BLaER1 (cell line): ENCODE results near the gene MIOX.

Experiments
- H3K27ac ChIP-seq: shearing (Covaris generic); formaldehyde crosslinking; 2 replicates; pipeline ENCODE4 v1.8.1; 2022
- H3K27me3 ChIP-seq: shearing (Covaris generic); formaldehyde crosslinking; 2 replicates; pipeline ENCODE4 v1.8.1; 2022
- H3K36me3 ChIP-seq: shearing (Covaris generic); formaldehyde crosslinking; 2 replicates; pipeline ENCODE4 v1.8.1; 2022
- H3K4me1 ChIP-seq: shearing (Covaris generic); formaldehyde crosslinking; 2 replicates; pipeline ENCODE4 v1.8.1; 2022
- H3K4me2 ChIP-seq: shearing (Covaris generic); formaldehyde crosslinking; 2 replicates; pipeline ENCODE4 v1.8.1; 2022
- H3K4me3 ChIP-seq: shearing (Covaris generic); formaldehyde crosslinking; 2 replicates; pipeline ENCODE4 v1.8.1; 2022
- H3K9ac ChIP-seq: shearing (Covaris generic); formaldehyde crosslinking; 2 replicates; pipeline ENCODE4 v1.8.1; 2022
- H3K9me3 ChIP-seq: shearing (Covaris generic); formaldehyde crosslinking; 2 replicates; pipeline ENCODE4 v1.8.1; 2022
- H4K20me1 ChIP-seq: shearing (Covaris generic); formaldehyde crosslinking; 2 replicates; pipeline ENCODE4 v1.8.1; 2022
- Cebpa-rat ChIP-seq: shearing (Covaris generic); IDR thresholded peaks from 2 replicates; pipeline ENCODE4 v1.8.1; 2022

MIOX gene

DNA sequence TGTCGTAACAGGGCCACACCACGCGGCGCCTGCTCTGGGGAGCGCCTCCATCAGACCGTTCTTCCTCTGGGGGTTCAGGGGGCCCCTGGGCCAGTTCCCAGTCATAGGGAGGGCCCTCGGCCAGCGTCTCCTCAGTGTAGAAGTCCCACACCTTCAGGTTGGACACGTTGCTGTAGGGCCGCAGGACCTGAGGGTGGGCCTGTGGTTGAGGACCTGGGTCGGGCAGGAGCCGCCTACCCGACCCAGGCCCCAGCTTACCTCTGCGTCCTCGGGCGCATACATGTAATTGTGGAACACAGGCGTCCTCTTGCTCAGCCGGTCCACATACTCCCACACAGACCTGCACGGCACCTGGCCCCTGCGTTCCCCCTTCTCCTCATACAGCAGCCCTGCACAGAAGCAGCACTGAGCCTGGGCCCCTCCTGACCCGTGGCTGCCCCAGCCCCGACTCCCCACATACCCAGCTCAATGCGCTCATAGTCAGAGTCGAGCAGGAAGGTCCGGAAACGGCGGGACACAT, 32.0 kb upstream of the MIOX start:
- peaks cover 13% of the 10 kb centered on the region for H3K4me1 ChIP-seq
- no peak for TF ChIP-seq Cebpa-rat
- H3K27ac ChIP-seq = no peak overlapping the region
- H3K9ac ChIP-seq = no peak overlapping the region
- H3K27me3 ChIP-seq = no peaks in the 10 kb centered on the region
- peaks cover 97% of the 10 kb centered on the region for H3K36me3 ChIP-seq
- no peaks in the 10 kb centered on the region for H3K9me3 ChIP-seq
- no peak overlapping the region for H3K4me2 ChIP-seq
- H3K4me3 ChIP-seq = no peak overlapping the region
- H4K20me1 ChIP-seq = peaks cover 70% of the 10 kb centered on the region

DNA sequence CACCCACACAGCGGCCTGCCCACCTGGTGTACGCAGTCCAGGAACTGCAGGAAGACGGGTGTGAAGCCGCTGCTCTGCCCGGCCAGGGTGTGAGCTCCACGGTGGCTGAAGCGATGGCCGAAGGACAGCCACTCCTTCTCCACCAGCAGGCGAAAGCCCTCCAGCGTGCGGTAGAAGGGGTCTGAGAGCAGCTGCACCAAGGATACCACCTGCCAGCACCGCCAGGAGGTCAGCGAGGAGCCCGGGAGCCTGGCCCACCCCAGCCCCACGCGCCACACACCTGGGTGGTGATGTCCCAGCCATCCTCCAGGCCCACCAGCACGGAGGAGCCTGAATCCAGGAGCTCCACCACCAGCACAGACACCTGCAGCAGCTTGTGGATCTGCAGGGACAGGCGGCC, 31.5 kb upstream of the MIOX start:
- no peaks in the 10 kb centered on the region for H3K27me3 ChIP-seq
- no peak overlapping the region for H3K9ac ChIP-seq
- H3K4me3 ChIP-seq = no peak overlapping the region
- TF ChIP-seq Cebpa-rat = no peak
- H3K9me3 ChIP-seq = no peaks in the 10 kb centered on the region
- H3K27ac ChIP-seq = no peak overlapping the region
- H3K4me2 ChIP-seq = no peak overlapping the region
- H4K20me1 ChIP-seq = peaks cover 70% of the 10 kb centered on the region
- H3K36me3 ChIP-seq = peaks cover 98% of the 10 kb centered on the region
- peaks cover 7% of the 10 kb centered on the region for H3K4me1 ChIP-seq

DNA sequence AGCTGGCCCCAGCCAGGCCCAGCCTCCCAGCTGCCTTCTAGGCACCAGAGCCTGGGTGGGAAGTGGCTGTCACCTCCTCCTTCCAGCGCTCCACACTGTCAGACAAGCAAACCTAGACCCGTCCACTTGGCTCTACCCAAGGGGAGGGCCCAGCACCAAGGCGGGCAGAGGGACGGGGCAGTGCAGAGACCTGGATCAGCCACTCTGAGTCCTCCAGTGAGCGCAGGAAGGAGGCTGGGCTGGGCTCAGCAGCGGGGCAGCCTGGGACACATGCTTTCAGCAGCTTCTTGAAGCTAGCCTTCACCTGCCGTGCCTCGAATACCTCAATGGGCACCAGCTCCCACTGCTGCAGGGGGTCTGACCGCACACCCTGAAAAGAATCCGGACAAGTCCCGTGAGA, 30.6 kb upstream of the MIOX start:
- Histone ChIP-seq H3K4me3 (no peak overlapping the region), H3K36me3 (peaks cover 98% of the 10 kb centered on the region), H3K9ac (no peak overlapping the region), H3K27ac (no peak overlapping the region), H3K9me3 (no peaks in the 10 kb centered on the region), H3K4me2 (no peak overlapping the region), H3K27me3 (no peaks in the 10 kb centered on the region), H3K4me1 (no peaks in the 10 kb centered on the region), H4K20me1 (peaks cover 71% of the 10 kb centered on the region)
- no peak for TF ChIP-seq Cebpa-rat

DNA sequence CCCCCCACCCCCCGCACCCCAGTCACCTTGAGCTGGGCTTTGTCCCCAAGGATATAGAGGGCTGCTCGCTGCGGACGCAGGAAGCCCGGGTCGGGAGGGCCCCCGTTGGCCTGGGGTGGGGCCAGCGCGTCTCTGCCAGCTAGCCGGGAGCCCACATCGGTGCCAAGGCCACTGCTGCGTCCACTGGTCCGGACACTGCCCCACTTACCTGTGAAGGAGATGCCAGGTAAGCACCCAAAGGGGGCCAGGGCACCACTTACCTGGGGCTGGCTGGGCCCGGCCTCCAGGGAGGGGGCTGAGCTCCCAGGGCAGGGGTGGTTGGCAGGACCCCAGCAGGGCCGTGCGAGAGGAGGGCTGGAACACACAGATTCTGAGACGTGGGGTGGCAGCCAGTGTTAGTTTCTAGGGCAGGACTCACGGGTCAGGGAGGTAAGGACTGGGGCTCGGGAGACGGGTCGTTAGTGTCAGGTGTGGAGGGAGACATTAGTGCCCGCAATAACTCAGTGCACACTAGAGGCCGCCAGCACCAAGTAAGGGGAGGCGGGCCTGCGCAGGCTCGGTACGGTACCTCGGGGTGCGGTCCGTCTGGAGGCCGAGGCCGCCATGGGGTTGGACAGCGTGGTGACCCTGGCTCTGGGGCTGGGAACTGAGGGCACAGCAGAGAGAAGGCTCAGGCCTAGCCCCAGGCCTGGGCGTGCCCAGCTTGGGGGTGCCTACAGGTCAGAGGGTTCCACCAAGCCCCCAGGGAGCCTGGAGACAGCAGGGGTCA, 30.0 kb upstream of the MIOX start:
- TF ChIP-seq Cebpa-rat = no peak
- Histone ChIP-seq H3K9ac (no peak overlapping the region), H3K27me3 (no peaks in the 10 kb centered on the region), H3K4me2 (no peak overlapping the region), H3K4me3 (no peak overlapping the region), H3K9me3 (no peaks in the 10 kb centered on the region), H3K4me1 (no peaks in the 10 kb centered on the region), H4K20me1 (peaks cover 77% of the 10 kb centered on the region), H3K27ac (no peak overlapping the region), H3K36me3 (peaks cover 98% of the 10 kb centered on the region)

DNA sequence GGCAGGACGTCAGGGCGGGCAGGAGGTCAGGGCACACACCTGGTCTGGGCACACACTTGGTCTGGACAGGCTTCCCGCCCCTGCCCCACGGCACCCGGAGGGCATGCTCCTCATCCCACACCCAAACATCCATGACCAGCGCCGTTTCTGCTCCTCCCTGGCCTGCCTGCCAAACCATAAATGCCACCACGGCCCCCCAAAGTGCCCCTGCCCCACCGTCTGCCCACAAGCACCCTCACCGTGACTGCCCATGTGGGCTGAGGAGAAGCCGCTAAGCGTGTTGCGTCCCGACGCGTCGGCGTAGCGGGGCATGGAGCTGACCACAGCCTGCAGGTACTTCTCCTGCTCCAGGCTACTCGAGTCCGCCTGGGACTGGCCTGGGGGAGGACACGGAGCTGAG, 27.6 kb upstream of the MIOX start:
- peaks cover 90% of the 10 kb centered on the region for H4K20me1 ChIP-seq
- H3K9me3 ChIP-seq = no peaks in the 10 kb centered on the region
- no peak overlapping the region for H3K4me2 ChIP-seq
- H3K27ac ChIP-seq = no peak overlapping the region
- no peak overlapping the region for H3K9ac ChIP-seq
- no peak overlapping the region for H3K4me3 ChIP-seq
- H3K27me3 ChIP-seq = no peaks in the 10 kb centered on the region
- no peaks in the 10 kb centered on the region for H3K4me1 ChIP-seq
- peaks cover 99% of the 10 kb centered on the region for H3K36me3 ChIP-seq
- no peak for TF ChIP-seq Cebpa-rat

DNA sequence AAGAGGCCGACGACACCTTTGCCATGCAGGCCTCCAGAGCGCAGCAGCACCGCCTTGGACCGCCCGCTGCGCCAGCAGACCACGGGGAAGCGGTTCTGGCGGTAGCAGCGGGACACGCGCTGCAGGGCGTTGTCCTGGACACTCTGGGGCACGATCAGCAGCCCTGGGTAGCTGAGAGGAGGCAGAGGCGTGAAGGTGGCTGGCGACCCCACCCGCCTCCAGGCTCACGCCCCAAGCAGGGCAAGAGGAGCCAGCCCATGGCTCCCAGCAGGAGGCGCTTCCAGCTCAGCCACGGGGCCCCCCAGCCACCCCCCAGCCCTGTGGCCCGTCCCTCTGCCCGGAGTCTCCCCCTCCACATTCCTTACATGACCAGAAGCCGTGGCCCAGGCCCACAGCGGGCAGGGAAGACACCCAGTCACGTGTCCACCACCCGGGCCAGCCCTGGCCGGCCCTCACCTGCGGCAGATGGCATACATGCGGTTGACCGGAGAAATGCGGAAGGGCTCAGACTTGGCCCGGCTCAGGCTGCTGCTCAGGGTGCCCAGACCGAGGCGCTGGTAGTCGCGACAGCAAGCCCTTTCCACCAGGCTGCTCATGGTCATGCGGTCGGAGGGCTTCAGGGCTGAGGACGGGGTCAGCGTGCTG, 27.0 kb upstream of the MIOX start:
- no peak overlapping the region for H3K9ac ChIP-seq
- H3K4me3 ChIP-seq = no peak overlapping the region
- no peaks in the 10 kb centered on the region for H3K27me3 ChIP-seq
- H3K36me3 ChIP-seq = peaks cover 99% of the 10 kb centered on the region
- no peak overlapping the region for H3K27ac ChIP-seq
- no peak for TF ChIP-seq Cebpa-rat
- no peaks in the 10 kb centered on the region for H3K9me3 ChIP-seq
- peaks cover 90% of the 10 kb centered on the region for H4K20me1 ChIP-seq
- no peak overlapping the region for H3K4me2 ChIP-seq
- H3K4me1 ChIP-seq = no peaks in the 10 kb centered on the region

DNA sequence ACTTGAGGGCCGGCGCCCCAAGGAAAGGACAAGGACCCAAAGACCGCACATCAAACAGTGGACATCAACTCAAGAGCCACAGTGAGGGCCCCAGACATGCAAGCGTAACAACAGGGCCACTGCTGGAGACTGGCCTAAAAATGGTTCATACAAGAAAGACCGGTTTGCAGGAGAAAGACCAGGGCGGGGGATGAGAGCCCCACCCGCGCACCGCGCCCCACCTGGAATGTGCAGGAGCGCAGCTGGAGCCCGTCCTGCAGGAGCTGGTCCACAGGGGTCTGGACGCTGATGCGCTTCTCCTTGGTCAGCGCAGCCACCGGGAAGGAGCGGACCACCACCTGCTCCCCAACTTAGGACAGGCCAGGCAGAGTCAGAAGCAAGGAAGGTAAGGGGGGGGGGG, 25.7 kb upstream of the MIOX start:
- H3K36me3 ChIP-seq = peaks cover 99% of the 10 kb centered on the region

DNA sequence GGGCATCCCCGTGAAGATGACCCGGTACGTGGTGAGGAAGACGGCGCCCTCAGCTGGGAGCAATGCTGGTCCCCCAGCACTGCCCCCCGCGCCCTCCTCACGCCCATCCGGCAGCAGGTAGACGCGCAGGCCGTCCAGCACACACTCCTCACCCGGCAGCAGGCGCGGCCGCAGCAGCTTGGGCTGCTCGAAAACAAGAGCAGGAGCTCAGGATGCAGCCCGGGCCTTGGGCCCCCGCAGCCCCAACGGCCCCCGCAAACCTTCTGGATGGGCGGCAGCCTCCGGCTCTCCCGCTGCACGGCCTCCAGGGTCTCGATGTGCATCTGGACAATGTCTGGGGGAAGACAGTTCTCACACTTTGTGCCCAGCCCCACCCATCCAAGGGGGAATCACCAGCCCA, 25.1 kb upstream of the MIOX start:
- Histone ChIP-seq H3K4me1 (peaks cover 3% of the 10 kb centered on the region), H3K27ac (no peak overlapping the region), H4K20me1 (peaks cover 95% of the 10 kb centered on the region), H3K36me3 (peaks cover 100% of the 10 kb centered on the region), H3K27me3 (no peaks in the 10 kb centered on the region), H3K9ac (no peak overlapping the region), H3K4me2 (no peak overlapping the region), H3K9me3 (no peaks in the 10 kb centered on the region), H3K4me3 (no peak overlapping the region)
- no peak for TF ChIP-seq Cebpa-rat

More for the DNA sequence above, 25.7 kb upstream of the MIOX start:
- Histone ChIP-seq H3K4me1 (no peaks in the 10 kb centered on the region), H3K4me2 (no peak overlapping the region), H3K4me3 (no peak overlapping the region), H4K20me1 (peaks cover 90% of the 10 kb centered on the region), H3K27me3 (no peaks in the 10 kb centered on the region), H3K27ac (no peak overlapping the region), H3K9me3 (no peaks in the 10 kb centered on the region), H3K9ac (no peak overlapping the region)
- no peak for TF ChIP-seq Cebpa-rat

DNA sequence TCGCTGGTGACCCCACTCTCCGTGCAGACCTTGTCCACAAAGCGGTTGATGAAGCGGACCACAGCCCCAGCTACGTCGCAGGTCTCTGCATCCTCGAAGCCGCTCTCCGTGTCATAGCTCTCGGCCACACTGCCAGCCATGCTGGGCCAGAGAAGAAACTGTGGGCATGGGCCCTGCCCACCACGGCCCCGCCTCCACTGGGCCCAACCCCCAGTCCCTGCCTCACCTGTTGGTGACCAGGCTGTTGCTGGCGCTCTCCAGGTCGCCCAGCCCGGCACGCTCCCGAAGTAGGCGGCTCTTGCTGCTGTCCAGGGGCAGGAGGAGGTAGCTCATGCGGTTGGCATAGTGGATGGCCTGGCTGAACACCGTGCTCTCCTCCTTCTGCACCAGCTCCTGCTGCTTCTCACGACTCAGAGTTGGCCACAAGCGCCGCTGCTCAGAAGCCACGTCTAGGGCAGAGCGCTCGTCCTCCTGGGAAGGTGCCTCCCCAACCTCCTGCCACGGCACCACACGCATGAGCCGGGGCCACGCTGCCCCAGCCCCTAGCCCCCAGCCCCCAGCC, 24.6 kb upstream of the MIOX start:
- H3K4me1 ChIP-seq = peaks cover 8% of the 10 kb centered on the region
- no peaks in the 10 kb centered on the region for H3K9me3 ChIP-seq
- no peak overlapping the region for H3K9ac ChIP-seq
- no peak overlapping the region for H3K4me2 ChIP-seq
- H3K4me3 ChIP-seq = no peak overlapping the region
- no peak for TF ChIP-seq Cebpa-rat
- H3K27me3 ChIP-seq = no peaks in the 10 kb centered on the region
- peaks cover 100% of the 10 kb centered on the region for H3K36me3 ChIP-seq
- H3K27ac ChIP-seq = no peak overlapping the region
- H4K20me1 ChIP-seq = peaks cover 95% of the 10 kb centered on the region

DNA sequence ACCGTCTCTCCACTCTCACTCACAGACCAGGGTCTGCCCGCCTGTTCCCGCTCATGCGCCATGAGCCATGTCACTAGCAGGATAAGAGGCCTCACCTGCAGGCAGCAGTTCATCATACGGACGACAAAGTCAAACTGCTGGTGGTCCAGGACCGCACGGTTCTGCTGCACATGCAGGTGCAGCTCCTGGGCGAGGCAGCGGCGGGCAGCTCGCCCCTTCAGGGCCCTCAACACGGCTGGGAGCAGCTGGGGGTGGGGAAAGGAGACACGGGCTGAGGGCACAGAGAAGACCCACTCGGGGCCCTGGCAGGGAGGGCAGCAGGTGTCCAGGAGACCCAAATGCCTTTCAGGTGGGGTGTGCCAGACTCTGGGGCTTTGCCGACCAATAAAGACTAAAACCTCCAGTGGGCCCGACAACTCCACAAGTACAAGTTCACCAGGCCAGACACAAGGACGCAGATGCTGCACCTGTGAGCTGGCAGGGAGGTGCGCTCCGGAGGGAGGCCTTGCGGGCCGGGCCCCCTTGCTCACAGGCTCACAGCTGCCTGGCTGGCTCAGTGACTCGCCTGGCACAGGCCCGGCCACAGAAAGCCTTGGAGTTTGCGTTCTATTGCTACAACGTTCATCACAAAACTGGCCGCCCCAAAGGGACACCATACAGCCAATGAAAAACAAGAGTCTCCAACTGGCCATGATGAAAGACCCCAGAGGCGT, 23.3 kb upstream of the MIOX start:
- Histone ChIP-seq H3K36me3 (peaks cover 91% of the 10 kb centered on the region), H3K4me1 (peaks cover 21% of the 10 kb centered on the region), H3K27me3 (no peaks in the 10 kb centered on the region), H3K4me2 (no peak overlapping the region), H3K4me3 (no peak overlapping the region), H4K20me1 (peaks cover 96% of the 10 kb centered on the region), H3K9ac (no peak overlapping the region), H3K9me3 (no peaks in the 10 kb centered on the region), H3K27ac (no peak overlapping the region)
- no peak for TF ChIP-seq Cebpa-rat
